ENCODE data around the gene C2CD3.
"Not testable (repeated sequence)": the region's sequence is repeated elsewhere in the genome, so short reads cannot be mapped to it uniquely, and the experiment has no call there.

The C2CD3 gene

DNA sequence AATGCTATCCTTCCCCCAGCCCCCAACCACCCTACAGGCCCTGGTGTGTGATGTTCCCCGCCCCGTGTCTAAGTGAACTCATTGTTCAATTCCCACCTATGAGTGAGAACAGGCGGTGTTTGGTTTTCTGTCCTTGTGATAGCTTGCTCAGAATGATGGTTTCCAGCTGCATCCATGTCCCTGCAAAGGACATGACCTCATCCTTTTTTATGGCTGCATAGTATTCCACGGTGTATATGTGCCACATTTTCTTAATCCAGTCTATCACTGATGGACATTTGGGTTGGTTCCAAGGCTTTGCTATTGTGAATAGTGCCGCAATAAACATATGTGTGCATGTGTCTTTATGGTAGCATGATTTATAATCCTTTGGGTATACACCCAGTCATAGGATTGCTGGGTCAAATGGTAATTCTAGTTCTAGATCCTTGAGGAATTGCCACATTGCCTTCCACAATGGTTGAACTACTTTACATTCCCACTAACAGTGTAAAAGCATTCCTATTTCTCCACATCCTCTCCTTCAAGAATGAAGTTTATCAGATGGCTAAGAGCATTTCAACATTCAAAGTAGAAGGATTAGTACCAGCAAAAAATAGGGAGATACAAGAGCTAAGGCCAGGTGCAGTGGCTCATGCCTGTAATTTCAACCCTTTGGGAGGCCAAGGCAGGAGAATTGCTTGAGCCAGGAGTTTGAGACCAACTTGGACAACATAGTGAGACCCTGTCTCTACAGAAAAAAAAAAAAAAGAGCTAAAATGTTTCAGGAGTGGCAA, 50.4 kb downstream of the C2CD3 start:
- not testable (repeated sequence) for DNase-seq

DNA sequence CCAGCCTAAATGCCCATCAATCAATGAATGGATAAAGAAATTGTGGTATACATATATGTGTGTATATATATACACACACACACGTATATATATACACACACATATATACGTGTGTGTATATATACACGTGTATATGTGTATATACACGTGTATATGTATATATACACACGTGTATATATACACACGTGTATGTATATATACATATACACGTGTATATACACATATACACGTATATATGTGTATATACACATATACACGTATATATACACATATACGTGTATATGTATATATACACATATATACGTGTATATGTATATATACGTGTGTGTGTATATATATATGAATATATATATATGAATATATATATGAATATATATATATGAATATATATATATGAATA, 54.1 kb downstream of the C2CD3 start:
- DNase-seq, result no peak

DNA sequence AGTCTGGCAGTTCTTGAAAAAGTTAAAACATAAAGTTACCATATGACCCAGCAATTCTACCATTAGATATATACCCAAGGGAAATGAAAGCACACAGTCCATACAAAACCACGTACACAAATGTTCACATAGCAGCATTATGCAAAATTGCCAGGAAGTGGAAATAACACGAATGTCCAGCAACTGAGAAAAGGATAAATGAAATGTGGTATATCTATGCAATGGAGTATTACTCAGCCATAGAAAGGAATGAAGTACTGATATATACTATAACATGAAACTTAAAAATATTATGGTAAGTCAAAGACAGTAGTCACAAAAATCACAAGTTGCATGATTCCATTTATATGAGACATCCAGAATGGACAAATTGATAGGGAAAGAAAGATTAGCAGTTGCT, 57.9 kb downstream of the C2CD3 start:
- DNase-seq, result no peak

DNA sequence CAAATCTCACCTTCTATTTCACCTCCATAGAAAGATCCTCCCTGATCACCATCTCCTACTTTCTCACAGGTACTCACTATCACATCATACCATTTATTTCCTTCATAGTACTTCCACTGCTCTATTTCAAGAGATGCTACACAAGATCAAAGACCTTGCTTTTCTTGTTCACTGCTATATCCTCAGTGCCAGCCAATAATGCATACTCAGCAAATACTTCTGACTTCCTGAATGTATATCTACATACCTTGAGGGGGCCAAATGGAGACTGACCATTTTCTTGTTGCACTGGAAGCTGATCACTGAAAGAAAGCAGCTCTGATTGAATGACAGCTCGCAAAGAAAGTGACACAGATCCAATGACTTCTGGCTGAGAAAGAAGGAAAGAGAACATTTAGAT, 64.7 kb downstream of the C2CD3 start:
- no peak for DNase-seq

DNA sequence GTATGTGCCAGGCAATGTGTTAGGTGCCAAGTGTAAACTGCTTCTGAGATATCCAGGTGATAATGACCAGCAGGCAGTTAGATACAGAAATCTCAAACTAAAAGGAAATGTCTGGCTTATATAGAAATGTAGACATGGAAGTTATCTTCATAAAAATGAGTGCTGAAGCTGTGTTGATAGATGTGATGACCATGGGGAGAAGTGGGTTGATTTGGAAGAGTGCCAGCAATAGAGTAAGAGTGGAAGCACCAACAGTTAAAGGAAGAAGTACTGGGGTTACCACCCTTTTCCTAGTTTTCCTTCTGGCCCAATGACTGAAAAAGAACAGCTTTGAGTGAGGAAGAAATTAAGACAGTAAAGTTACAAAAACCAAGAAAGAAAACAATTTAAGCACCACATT, 68.5 kb downstream of the C2CD3 start:
- DNase-seq, result no peak

DNA sequence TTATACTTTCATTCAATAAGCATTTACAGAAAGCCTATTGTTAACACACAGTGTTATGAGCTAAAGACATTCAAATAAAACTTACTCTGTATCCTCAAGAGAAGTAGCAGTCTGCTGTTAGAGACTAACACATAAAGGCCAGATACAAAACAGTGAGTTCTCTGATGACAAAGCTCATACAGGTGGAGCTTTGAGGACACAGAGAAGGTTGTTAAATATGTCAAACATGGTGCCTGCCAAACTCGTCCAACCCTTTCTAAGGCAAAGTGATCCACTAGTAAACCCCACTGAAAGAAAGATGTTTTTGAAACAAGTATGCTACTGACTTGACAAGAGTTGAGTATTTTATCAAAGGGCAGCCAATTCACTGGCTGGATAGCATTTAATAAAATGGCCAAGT, 70.1 kb downstream of the C2CD3 start:
- DNase-seq, result no peak

DNA sequence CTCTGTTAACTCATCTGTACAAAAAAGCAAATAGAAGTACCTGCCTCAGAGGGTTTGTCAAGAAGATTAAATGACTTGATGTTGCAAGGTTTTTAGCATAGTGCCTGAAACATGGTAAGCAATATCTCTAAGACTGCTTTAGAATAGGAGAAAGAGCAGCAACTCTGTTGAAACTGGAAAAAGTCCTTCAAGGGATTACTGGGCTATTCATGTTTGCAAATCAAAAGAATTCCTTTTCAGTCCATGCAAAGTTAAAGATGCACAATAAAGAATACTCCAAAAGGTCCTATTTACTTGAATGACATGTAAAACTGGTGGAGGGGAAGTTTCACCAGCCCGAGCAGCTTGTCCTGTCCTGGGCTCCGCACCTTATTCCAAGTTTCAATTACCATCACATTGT, 70.6 kb downstream of the C2CD3 start:
- no peak for DNase-seq

DNA sequence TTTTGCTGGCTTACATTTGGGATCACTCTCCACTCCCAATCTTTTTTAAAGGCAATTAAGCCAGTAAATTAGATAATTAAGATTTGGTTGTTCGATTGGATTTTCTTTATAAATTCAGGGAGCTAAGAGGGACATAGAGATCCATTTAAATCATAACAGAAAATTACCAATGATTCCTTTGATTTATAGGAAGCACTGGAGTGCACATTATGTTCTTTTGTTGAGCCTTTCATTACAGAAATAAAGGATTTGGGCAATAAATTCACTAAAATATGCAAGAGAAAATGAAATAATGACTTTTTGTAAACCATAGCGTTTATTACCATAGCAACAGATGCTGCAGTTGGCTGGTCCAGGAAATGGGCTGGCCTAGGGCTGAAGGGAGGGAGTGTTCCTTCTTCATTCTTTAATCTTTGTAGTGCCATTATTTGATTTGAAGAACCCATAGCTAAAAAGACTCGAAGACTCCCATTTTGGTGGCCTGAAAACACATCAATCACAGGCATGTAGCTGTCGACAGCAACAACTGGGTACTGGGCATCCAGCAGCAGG, 73.0 kb downstream of the C2CD3 start:
- DNase-seq, result no peak

DNA sequence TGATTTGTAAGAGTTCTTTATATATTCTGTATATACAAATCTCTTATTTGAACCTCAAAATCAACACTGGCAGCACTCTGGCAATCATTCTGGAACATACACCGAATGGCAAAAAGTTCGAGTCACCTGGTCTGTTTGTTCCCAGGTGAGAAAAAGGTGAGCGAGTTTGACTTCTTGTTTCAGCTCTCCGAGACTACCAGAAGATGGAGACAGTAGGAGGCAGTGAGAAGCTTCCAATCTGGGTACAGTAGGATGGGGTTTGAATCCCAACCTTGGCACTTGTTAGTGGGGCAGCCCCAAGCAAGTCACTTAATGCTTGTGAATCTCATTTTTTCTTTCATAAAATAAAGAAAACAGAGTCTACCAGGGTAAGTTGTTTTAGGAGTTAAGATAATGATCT, 76.4 kb downstream of the C2CD3 start:
- no peak for DNase-seq

DNA sequence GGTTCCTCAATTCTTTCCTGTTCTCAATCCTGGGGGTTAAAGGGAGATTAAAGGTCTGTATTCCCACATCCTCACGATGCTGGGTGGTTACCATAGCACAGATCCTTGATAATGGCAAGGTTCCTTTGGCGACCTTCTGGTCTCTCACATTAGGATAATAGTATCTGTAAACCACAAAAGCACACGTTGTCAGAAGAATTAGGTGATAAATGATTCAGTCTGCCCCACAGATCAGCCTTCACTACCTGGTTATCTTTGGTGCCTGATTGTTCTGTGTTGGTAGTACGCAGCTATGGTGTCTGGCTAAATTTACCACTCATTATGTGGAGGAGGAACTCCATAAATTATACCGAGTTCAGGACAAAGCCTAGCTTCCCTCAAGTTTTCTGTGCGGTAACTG, 78.4 kb downstream of the C2CD3 start:
- no peak for DNase-seq

DNA sequence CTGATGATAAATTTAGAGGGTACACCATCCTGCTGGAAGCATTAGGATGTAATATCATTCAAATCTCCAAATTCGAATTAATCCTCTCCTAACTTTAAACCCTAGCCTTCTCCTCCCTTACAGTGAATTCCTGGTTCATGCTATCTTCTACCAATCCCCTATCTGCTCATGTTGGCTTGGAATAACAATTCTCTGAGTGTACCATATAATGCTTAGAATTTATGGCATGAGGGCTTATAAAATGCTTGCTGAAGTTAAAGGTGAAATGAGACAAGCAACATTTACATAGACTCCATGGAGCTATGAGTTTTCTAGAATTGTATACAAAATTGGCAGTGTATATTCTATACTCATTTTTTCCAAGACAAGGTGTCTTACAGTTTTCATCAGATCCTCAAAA, 79.3 kb downstream of the C2CD3 start:
- no peak for DNase-seq

DNA sequence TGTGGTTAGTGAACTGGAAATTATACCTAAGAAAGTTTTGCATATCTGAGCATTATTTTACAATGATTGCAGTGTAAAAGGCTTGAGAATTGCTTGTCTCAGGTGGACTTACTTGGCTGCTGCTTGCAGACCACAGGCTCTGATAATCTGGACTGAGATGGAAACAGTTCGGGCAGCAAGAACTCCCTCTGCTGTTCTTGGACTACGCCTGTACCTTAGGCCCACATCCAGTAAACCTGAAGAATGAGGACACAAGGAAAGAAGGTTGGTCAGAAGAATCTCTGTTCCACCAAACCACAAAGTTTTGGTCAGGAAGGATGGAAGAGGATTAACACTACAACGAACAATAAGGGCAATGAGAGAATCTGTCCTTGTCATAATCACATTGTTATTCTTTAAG, 80.1 kb downstream of the C2CD3 start:
- no peak for DNase-seq

DNA sequence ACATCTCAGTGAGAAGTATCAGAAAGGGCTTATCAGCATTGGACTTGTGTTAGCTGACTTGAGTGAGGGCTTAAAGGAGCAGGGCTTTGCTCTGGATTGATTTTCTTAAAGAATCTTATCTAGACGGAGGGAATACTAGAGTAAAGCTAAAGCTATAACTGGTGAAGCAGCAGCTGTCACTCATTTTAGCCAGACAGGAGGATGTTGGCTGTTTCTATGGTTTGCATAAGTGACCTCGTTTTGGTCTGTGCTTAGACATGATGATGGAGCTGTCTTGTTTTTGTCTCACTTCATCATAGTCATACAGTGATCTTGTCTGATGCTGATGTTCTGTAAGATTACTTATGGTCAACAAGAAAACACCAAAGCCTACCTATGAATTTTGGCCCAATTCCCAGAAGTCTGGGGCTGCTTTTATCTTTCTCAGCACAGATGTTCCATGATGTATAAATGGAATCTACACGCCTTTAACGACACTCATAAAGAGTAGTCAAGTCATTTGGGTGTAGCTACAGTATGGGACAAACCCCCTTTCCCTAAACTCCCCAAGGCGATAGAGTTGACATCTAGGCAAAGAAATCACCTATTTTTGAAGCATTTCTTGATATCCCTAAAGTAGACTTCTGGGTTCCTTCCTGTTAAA, 84.4 kb downstream of the C2CD3 start:
- no peak for DNase-seq

DNA sequence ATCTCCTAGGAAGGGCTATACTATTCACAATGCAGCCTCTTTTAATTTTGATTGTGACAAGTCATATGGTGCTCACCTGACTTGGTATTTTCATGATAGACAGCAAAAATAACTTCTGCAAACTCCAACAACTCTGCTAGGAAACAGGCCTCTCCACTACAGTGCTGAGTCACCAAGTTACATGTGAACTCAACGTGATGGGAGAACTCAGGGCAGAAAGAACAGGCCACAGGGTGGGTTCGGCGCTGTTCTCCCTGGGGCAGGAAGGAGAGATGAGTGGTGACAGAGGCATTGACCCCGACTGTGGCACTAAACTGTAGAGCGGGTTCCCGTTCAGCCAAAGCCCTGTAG, 85.3 kb downstream of the C2CD3 start:
- DNase-seq, result peak; percentile 16 to 24

DNA sequence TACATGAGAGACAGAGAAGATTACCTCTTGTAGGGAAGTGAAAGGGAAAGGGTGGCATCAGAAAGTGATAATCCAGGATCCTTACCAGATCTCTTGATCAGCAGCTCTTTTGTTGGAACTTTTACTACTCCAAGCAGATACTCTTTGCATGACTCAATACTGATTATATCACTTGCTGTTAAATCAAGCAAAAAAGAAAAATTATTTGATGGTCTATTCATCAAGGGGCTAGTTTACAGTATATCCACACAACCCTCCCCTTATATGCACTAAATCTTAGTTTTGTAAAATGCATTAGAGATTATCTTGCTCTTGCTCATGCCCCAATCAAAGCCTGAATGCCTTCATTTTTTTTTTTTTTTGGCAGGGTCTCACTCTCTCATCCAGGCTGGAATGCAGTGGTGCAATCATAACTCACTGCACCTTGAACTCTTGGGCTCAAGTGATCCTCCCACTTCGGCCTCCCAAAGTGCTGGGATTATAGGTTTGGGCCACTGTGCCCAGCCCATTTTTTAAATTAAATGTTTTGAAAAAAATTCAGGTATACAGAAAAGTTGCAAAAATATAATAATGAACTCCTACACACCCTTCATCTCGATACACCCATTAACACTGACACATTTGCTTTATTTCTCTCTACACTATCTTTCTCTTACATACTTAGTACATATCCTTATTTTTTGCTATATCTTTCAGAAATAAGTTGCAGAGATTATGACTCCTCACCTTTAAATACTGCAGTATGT, 85.8 kb downstream of the C2CD3 start:
- no peak for DNase-seq

DNA sequence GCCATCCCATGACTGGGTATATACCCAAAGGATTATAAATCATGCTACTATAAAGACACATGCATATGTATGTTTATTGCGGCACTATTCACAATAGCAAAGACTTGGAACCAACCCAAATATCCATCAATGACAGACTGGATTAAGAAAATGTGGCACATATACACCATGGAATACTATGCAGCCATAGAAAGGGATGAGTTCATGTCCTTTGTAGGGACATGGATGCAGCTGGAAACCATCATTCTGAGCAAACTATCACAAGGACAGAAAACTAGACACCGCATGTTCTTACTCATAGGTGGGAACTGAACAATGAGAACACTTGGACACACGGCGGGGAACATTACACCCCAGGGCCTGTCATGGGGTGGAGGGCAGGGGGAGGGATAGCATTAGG, 86.9 kb downstream of the C2CD3 start:
- not testable (repeated sequence) for DNase-seq

DNA sequence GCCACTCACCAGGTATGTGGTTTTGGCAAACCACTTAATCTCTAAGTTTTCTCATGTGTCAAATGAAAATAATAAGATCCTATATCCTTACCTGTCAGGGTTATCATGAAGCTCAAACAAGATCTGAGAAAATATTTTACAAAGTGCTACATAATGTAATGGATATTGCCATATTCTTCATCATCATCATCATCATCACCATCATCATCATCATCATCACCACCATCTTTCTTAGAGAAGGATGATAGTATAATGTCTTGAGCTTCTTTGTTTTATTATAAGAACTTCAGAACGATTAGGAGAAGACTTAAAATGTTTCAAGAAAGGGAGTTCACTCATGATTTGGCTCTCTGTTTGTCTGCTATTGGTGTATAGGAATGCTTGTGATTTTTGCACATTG, 89.4 kb downstream of the C2CD3 start:
- DNase-seq, result no peak

DNA sequence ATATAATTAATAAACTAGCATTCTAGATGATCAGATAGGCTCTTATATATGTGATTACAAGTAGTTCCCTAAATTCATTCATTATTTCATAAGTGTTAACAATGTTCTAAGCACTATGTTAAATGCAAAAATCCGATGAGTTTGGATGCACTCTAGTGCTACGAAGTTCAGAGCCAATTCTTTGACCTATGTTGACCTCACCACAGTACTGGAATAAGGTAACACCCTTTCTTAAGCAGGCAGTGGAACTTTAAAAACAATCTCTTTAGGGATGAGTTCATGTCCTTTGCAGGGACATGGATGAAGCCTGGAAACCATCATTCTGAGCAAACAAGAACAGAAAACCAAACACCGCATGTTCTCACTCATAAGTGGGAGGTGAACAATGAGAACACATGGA, 93.6 kb downstream of the C2CD3 start:
- no peak for DNase-seq

DNA sequence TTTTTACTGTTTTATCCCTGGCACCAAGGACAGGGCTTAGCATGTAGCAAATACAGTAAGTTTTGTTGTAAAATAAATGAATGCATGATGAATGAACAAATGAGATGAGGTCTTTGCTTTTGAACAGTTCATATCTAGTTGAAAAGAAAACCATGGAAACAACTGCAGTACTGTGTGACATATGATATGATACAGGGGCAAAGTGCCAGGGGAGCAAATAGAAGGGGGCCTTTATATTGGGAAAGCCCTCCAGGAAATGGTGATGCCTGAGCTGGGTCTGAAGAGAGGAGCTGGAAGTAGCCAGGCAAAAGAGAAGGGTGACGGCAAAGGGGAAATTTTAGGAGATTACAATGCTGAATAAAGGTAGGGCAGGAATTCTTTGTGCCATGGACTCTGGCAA, 98.1 kb downstream of the C2CD3 start:
- no peak for DNase-seq

DNA sequence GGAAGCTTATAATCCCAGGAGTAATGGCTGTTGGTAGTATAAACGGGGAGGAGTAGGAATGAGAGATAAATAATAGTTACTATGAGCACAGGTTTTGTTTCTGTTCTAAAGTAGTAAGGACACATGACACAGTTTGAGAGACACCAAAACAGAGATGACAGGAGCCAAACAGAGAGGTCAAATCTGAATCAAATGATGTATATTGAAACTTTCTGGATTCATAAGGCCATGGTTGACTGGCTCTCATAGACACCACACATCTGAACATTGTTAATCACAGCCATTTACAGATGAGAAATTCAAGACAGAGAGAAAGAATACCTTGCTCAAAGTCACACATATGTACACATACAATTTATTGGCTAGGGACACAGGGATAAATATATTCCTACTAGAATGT, 98.5 kb downstream of the C2CD3 start:
- no peak for DNase-seq

DNA sequence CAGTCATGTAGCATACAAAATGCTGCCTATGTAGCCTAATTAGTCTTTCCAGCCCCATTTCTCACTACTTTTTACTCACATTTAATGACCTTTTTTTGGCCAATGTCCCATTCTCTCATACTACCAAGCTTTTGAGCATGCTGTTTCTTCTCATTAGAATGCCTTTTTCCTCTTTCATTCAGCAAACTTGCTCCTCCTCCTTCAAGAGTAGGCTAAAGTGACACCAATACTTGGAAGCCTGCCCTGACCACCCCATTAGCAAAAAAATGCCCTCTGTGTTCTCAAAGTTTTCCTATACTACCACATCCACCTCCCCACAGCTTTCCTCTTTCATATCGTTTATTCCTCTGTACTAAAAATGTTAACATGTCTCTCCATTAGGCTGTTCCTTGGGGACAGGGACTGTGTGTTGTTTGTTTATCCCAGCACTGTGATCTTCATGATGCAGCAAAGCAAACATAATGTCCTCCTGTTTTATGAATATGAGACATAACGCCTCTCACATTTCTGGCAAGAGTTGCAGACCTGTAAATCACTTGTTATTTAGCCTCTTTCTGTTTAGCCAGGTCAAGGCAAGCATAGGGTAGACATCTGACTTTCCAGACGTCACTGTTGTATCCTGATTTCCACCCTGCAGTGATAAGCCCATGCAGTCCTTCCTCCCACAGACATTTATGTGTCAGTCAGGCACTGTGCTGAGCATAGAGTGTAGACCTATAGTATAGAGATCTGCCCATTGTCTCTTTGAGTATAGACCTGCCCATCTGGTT, 99.9 kb downstream of the C2CD3 start:
- DNase-seq, result peak in 1 of 2 donors; percentile 3

DNA sequence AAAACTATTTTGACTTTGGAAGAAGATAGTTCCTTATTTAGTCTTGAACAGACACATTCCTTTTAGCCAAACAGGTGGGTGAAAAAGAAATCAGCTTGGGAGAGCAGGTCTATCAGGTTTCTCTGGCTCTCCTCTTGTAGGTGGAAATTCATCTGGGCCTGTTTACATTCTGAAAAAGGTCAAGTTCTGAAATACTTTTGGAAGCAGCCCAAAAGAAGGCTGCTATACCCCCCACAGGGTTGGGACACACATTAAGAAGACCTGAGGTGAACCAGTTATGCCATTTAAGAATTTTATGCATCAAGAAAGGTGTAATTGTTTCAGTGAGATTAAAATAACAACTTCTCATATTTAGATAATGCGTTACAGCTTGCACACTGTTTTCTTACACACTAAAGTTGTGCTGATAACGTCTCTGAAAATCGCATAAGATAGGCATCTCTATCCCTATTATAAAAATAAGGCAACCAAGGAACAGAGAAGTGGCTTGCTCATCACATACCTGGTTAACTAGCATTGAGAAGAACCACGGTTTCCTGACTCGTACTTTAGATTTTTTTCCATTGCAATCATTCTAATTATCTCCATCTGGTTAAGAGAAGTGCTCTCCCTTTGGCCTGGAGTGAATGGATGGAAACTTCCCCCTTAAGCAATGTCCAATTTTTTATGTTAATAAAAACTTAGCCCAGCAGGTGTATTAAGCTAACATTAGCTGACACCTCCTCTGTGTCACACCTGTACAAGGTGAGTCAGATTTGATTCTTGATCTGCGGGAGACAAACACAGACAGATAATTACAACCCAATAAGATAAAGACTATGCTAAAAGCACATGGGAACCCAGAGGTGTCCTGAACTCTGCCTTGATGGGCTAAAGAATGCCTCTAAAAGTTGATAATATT, 101.4 kb downstream of the C2CD3 start:
- no peak for DNase-seq

Data from hippocampal formation (tissue), 2 donors.